ENCODE results near the gene PALLD. TPM values are rescaled to one million over a fixed set of nuclear protein-coding genes. Genes with fewer than 3 reads are reported as not detected.
A peak's percentile ranks its signal among the peaks of the same experiment; 100 is the strongest.
"Not testable (repeated sequence)": the region's sequence is repeated elsewhere in the genome, so short reads cannot be mapped to it uniquely, and the experiment has no call there.

PALLD gene
- total and polyA plus RNA-seq, 9 donors, result 86.1 to 155 (median 146) TPM

GRCh38 chr4:168937473-168937872 is 440.6 kb downstream of the PALLD start:
- not testable (repeated sequence) for H3K4me1 ChIP-seq (ENCODE audit: control insufficient read depth, insufficient read depth, low read length); DNase-seq; H3K27me3 ChIP-seq (ENCODE audit: control insufficient read depth, insufficient read depth, low read length); H3K9me3 ChIP-seq (replicated peaks; ENCODE audit: control insufficient read depth, low read depth, low read length); H3K4me3 ChIP-seq (ENCODE audit: low read length); H3K27ac ChIP-seq (ENCODE audit: low read length); H3K36me3 ChIP-seq (ENCODE audit: control insufficient read depth, insufficient read depth, low read length)
- WGBS (ENCODE audit: insufficient coverage), result no CpG with 5 or more reads among the region's 3 CpGs

GRCh38 chr4:168942985-168943384 is 446.1 kb downstream of the PALLD start:
- Histone ChIP-seq H3K9me3 (replicated peaks; ENCODE audit: control insufficient read depth, low read depth, low read length) (peaks cover 2% of the 10 kb centered on the region), H3K27me3 (ENCODE audit: control insufficient read depth, insufficient read depth, low read length) (no peaks in the 10 kb centered on the region), H3K4me3 (ENCODE audit: low read length) (no peak overlapping the region), H3K27ac (ENCODE audit: low read length) (no peak overlapping the region), H3K36me3 (ENCODE audit: control insufficient read depth, insufficient read depth, low read length) (peaks cover 3% of the 10 kb centered on the region), H3K4me1 (ENCODE audit: control insufficient read depth, insufficient read depth, low read length) (no peaks in the 10 kb centered on the region)
- 73% methylated on average over 2 of the region's 3 CpGs for WGBS (ENCODE audit: insufficient coverage)
- DNase-seq, result no peak

GRCh38 chr4:168945291-168945690 is 448.4 kb downstream of the PALLD start:
- Histone ChIP-seq H3K9me3 (replicated peaks; ENCODE audit: control insufficient read depth, low read depth, low read length) (peaks cover 2% of the 10 kb centered on the region), H3K4me3 (ENCODE audit: low read length) (no peak overlapping the region), H3K36me3 (ENCODE audit: control insufficient read depth, insufficient read depth, low read length) (peaks cover 3% of the 10 kb centered on the region), H3K27ac (ENCODE audit: low read length) (no peak overlapping the region), H3K27me3 (ENCODE audit: control insufficient read depth, insufficient read depth, low read length) (no peaks in the 10 kb centered on the region), H3K4me1 (ENCODE audit: control insufficient read depth, insufficient read depth, low read length) (no peaks in the 10 kb centered on the region)
- WGBS (ENCODE audit: insufficient coverage), result no CpG with 5 or more reads among the region's 2 CpGs
- no peak for DNase-seq

GRCh38 chr4:168952821-168953246 is 456.0 kb downstream of the PALLD start:
- peak; percentile 15 for DNase-seq
- WGBS (ENCODE audit: insufficient coverage), result no CpG with 5 or more reads among the region's 3 CpGs
- not testable (repeated sequence) for H3K9me3 ChIP-seq (replicated peaks; ENCODE audit: control insufficient read depth, low read depth, low read length); H3K27me3 ChIP-seq (ENCODE audit: control insufficient read depth, insufficient read depth, low read length); H3K4me1 ChIP-seq (ENCODE audit: control insufficient read depth, insufficient read depth, low read length); H3K27ac ChIP-seq (ENCODE audit: low read length); H3K36me3 ChIP-seq (ENCODE audit: control insufficient read depth, insufficient read depth, low read length); H3K4me3 ChIP-seq (ENCODE audit: low read length)

DNA sequence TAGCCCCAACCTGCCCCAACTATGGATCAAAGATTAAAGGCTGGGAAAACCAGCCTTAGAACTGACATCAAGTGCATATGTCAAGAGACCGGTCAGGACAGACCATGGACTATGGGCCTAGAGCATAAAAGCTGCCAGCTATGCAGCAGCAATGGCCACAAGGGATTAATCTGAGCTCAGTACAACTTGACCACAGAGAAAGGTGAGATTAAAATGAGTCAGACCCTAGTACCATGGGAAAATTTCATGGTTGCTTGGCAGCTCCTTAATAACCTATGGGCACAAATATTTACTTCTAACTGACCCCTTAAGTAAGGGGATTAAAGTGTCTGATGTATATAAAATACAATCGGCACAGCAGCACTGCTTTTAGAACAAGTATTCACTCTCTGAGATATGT is 458.8 kb downstream of the PALLD start:
- Histone ChIP-seq H3K4me3 (ENCODE audit: low read length) (no peak overlapping the region), H3K36me3 (ENCODE audit: control insufficient read depth, insufficient read depth, low read length) (no peaks in the 10 kb centered on the region), H3K4me1 (ENCODE audit: control insufficient read depth, insufficient read depth, low read length) (no peaks in the 10 kb centered on the region), H3K9me3 (replicated peaks; ENCODE audit: control insufficient read depth, low read depth, low read length) (no peaks in the 10 kb centered on the region), H3K27ac (ENCODE audit: low read length) (no peak overlapping the region), H3K27me3 (ENCODE audit: control insufficient read depth, insufficient read depth, low read length) (no peaks in the 10 kb centered on the region)
- DNase-seq, result no peak
- 90% methylated on average over 1 of the region's 2 CpGs for WGBS (ENCODE audit: insufficient coverage)

- WGBS (ENCODE audit: insufficient coverage), result no CpG with 5 or more reads among the region's 5 CpGs
- Histone ChIP-seq H3K4me1 (ENCODE audit: control insufficient read depth, insufficient read depth, low read length) (no peaks in the 10 kb centered on the region), H3K27me3 (ENCODE audit: control insufficient read depth, insufficient read depth, low read length) (no peaks in the 10 kb centered on the region), H3K36me3 (ENCODE audit: control insufficient read depth, insufficient read depth, low read length) (no peaks in the 10 kb centered on the region), H3K27ac (ENCODE audit: low read length) (no peak overlapping the region), H3K4me3 (ENCODE audit: low read length) (no peak overlapping the region), H3K9me3 (replicated peaks; ENCODE audit: control insufficient read depth, low read depth, low read length) (no peaks in the 10 kb centered on the region)
- no peak for DNase-seq
Observed at GRCh38 chr4:168960716-168961115, 463.9 kb downstream of the PALLD start.

DNA sequence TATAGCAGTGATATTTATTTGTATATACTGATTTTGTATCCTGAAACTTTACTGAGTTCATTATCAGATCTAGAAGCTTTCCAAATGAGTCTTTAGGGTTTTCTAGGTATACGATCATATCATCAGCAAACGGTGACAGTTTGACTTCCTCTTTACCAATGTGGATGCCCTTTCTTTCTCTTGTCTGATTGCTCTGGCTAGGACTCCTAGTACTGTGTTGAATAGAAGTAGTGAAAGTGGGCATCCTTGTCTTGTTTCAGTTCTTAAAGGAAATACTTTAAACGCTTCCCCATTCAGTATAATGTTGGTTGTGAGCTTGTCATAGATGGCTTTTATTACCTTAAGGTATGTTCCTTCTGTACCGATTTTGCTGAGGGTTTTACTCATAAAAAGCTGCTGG is 475.7 kb downstream of the PALLD start:
- Histone ChIP-seq H3K4me1 (ENCODE audit: control insufficient read depth, insufficient read depth, low read length) (no peaks in the 10 kb centered on the region), H3K27me3 (ENCODE audit: control insufficient read depth, insufficient read depth, low read length) (no peaks in the 10 kb centered on the region), H3K9me3 (replicated peaks; ENCODE audit: control insufficient read depth, low read depth, low read length) (peaks cover 33% of the 10 kb centered on the region), H3K36me3 (ENCODE audit: control insufficient read depth, insufficient read depth, low read length) (peaks cover 19% of the 10 kb centered on the region), H3K27ac (ENCODE audit: low read length) (no peak overlapping the region), H3K4me3 (ENCODE audit: low read length) (no peak overlapping the region)
- DNase-seq, result no peak
- WGBS (ENCODE audit: insufficient coverage), result 100% methylated on average over 2 of the region's 4 CpGs

Other genes starting within 250 kb of the PALLD start
- 7.9 TPM for gene DDX60, start 178.3 kb upstream of the PALLD start, total RNA-seq
- 1 to 10 TPM; 3.4 to 6.5 (median 4.4) TPM for gene DDX60, start 178.3 kb upstream of the PALLD start, polyA plus RNA-seq (ENCODE audit: insufficient read depth in 1 of 8, insufficient read length in 8 of 8, low replicate concordance in 1 of 8)
- 8.1 TPM for gene DDX60L, start 16.6 kb upstream of the PALLD start, total RNA-seq
- gene DDX60L, start 16.6 kb upstream of the PALLD start, polyA plus RNA-seq (ENCODE audit: insufficient read depth in 1 of 8, insufficient read length in 8 of 8, low replicate concordance in 1 of 8), result 1 to 10 TPM; 4.1 to 7.6 (median 5.8) TPM